Right lobe of liver (tissue), 6 donors: ENCODE measurements around the gene CTAG1A. TPM values are rescaled to one million over a fixed set of nuclear protein-coding genes. Genes with fewer than 3 reads are reported as not detected.
"Not testable (repeated sequence)": the region's sequence is repeated elsewhere in the genome, so short reads cannot be mapped to it uniquely, and the experiment has no call there.

ENCODE experiments used
- ATAC-seq, 4 donors: fragments of 200-7000 bp; cut with Tn5 transposase; one replicate each; pipeline ENCODE4 v1.9.1; 2020; ENCODE audit warnings: mild to moderate bottlenecking in 4 of 4, moderate library complexity in 4 of 4
- DNase-seq, 3 donors: peaks; one replicate each; pipeline ENCODE4 v3.0.0-alpha.2; 2020
- H3K27ac ChIP-seq, 3 donors: fragments of 200-600 bp; one replicate each; pipeline ENCODE4 v1.8.0; 2022
- H3K27me3 ChIP-seq, 2 donors: fragments of 200-600 bp; one replicate each; pipeline ENCODE4 v1.8.0; 2022
- H3K36me3 ChIP-seq, 4 donors: fragments of 200-600 bp; sonication (generic) in 1 of 4; one replicate each; pipeline versions ENCODE4 v1.5.1 to v1.8.0; 2017 to 2022; ENCODE audit warnings: control low read depth in 1 of 4
- H3K4me1 ChIP-seq, 4 donors: fragments of 200-600 bp; sonication (generic) in 1 of 4; one replicate each; pipeline versions ENCODE4 v1.5.1 to v1.8.0; 2017 to 2022; ENCODE audit warnings: control low read depth in 1 of 4
- H3K4me3 ChIP-seq, 3 donors: fragments of 200-600 bp; one replicate each; pipeline ENCODE4 v1.8.0; 2022
- H3K9me3 ChIP-seq, 4 donors: fragments of 200-600 bp; sonication (generic) in 1 of 4; one replicate each; pipeline versions ENCODE4 v1.5.1 to v1.8.0; 2017 to 2022; ENCODE audit warnings: control low read depth in 1 of 4
- WGBS: methylation state at CpG from one replicate; pipeline ENCODE4 v1.1.6; 2018; ENCODE audit warnings: low coverage, low lambda C conversion rate; ENCODE audit not compliant: insufficient coverage; ENCODE audit errors: missing lambda C conversion rate; 5-methylcytosine and 5-hydroxymethylcytosine counted together
- intact Hi-C, 2 donors: fragments of 100-400 bp; cut with DNase I; formaldehyde crosslinking; loops; one replicate each; pipeline versions ENCODE4 v1.11.2 to v1.14.1; 2022
- small RNA-seq, 2 experiments: library from RNA; depleted of rRNA; stranded (forward); fragments of <200 nt; gene quantifications; one replicate each; pipeline ENCODE3, GENCODE V24; 2016
- total RNA-seq, 6 experiments: library from RNA; depleted of rRNA in 2 of 6; stranded (reverse); fragments of >200 nt in 2 of 6; fragmentation: NEBNext Ultra II Directional in 3 of 6; extraction: Animal tissue kit (Norgen Biotek cat#: 25700) in 3 of 6; gene quantifications; one replicate each; pipeline versions ENCODE4 v1.1.0 to v1.2.4, GENCODE V29; 2016 to 2023
- donor health status: DM: no; HTN: yes; CAD: no.
- donor health status: DM: no; HTN: no; CAD: no.
- donor health status: DM: no; HTN: no; CAD: no.
- donor health status: DM: no; HTN: yes; CAD: no.
- donor health status: DM: no; HTN: yes; CAD: no.

The CTAG1A gene
- total RNA-seq, 6 experiments from 2014 or later = not detected

- peak in 3 of 4 donors; percentile 33 to 57 (median 37) for ATAC-seq
Observed at GRCh38 chrX:154613586-154613985, 28.7 kb downstream of the CTAG1A start.

DNA sequence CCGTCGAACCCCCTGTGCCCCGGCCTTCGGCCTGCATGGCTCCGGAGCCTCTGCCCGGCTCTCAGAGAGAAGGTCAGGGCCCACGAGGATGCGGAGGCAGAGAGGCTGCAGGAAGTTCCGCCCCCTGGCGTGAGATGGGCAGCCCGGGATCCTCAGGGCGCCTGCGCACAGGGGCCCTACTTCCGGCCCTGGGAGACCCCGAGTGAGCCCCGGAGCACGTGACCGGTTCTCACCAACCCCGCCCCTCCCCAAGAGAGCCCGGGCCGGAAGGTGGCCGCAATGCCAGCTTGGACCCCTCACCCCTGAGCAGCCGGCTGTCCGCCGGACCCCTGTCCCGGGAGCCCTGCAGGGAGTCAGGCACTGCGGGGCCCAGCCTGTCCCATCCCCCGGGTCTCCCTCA, 34.2 kb downstream of the CTAG1A start, which contains the start of gene CTAG1B:
Gene CTAG1B (minus strand): TSS at position 101 of the 400 bp plus-strand sequence. CDS start 64 bp downstream, at position 37.
- H3K9me3 ChIP-seq, H3K27me3 ChIP-seq, intact Hi-C loops, DNase-seq, H3K4me1 ChIP-seq, H3K27ac ChIP-seq, H3K4me3 ChIP-seq, H3K36me3 ChIP-seq, ATAC-seq: not testable (repeated sequence)
- WGBS = no CpG with 5 or more reads among the region's 28 CpGs

More at GRCh38 chrX:154613586-154613985, 28.7 kb downstream of the CTAG1A start:
- DNase-seq, H3K36me3 ChIP-seq, intact Hi-C loops, H3K9me3 ChIP-seq, H3K4me3 ChIP-seq, H3K27me3 ChIP-seq, H3K4me1 ChIP-seq, H3K27ac ChIP-seq: not testable (repeated sequence)
- 16% methylated on average over 5 of the region's 12 CpGs for WGBS

DNA sequence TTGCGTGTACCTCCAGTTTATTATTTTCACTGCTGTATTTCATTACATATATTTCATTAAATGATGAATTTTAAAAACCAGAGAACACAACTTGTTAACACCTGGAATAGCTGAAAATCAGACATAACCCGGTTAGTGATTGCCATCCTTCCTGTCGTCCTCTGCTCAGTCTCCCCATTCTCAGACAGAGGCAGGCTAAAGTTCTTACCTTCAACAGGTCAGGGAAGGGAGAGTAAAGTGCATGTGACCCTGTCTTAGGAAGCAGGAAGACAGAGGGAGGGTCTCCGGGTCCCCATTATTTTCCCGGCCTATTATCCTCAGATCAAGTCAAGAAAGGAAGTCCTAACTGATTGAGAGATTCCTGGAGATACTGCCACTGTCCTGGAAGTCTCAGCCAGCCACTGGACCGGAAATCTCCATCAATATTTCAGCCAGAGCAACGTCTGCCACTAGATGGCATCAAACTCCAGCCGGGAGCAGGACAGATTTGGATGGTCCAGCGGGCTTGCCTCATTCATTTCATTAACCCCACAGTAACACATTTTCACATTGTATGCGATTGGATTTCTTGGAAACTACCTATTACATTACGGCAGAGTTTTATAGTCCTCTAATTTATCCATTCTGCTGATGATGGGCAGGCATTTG, 36.0 kb downstream of the CTAG1A start:
- H3K27ac ChIP-seq, intact Hi-C loops, DNase-seq, H3K9me3 ChIP-seq, H3K27me3 ChIP-seq, H3K36me3 ChIP-seq, H3K4me1 ChIP-seq, H3K4me3 ChIP-seq: not testable (repeated sequence)
- ATAC-seq = peak; percentile 73 to 89 (median 82)
- 10% methylated on average over 2 of the region's 11 CpGs for WGBS

DNA sequence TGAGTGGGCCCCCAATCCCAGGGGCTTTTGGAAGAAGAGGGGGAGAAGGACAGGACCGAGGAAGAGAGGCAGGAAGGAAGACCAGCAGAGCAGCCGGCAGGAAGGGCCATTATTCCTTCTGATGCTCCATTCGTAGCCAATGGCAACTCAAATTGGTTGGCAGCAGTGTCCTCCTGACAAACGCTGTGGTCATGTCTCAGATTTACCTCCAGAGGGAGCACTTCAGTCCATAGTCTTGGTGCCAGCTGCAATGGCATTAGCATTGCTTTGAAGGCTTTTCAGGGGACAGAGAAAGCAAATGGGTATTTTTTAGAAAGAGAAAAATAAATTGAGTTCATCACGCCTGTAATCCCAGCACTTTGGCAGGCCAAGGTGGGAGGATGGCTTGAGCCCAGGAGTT, 44.0 kb downstream of the CTAG1A start:
- H3K36me3 ChIP-seq, H3K4me3 ChIP-seq, intact Hi-C loops, DNase-seq, H3K27me3 ChIP-seq, H3K27ac ChIP-seq, H3K9me3 ChIP-seq, H3K4me1 ChIP-seq: not testable (repeated sequence)
- no CpG with 5 or more reads among the region's 5 CpGs for WGBS
- ATAC-seq = peak; percentile 79 to 88 (median 82)

DNA sequence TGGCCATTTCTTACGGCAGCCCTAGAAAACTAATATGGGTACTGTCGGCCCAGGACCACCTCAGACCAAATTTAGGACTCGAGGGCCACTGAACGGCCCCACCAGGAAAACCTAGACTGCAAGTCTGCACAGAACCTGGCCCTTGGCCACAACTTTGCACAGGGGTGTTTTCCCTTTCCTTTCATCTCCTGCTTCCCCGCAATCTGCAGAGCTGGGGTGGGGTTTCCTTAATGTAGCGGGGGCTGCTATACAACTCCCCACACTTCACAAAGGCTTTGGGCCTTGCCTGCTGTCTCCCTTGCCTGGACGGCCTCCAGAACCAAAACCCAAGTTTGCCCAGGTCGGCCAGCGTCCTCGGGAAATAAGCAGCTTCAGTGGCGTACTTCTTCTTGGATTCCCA, 46.0 kb downstream of the CTAG1A start:
- no CpG with 5 or more reads among the region's 11 CpGs for WGBS
- ATAC-seq, H3K27ac ChIP-seq, H3K9me3 ChIP-seq, DNase-seq, H3K4me3 ChIP-seq, H3K27me3 ChIP-seq, H3K36me3 ChIP-seq, intact Hi-C loops, H3K4me1 ChIP-seq: not testable (repeated sequence)

DNA sequence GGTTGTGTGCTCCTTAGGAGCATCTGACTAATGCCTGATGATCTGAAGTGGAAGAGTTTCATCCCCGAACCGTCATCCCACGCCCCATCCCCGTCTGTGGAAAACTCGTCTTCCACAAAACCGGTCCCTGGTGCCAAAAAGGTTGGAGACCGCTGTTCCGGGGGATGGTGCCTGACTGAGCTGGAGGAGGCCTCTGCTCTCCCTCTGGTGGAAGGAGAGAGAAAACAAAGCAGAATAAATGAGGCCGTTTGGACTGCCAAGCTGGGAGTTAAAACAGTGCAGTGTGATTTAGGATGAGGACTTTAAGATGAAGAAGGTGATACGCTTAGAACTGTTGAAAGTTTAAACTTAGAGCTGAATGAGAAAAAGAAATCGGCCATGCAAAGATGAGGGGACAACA, 48.7 kb downstream of the CTAG1A start:
- no CpG with 5 or more reads among the region's 11 CpGs for WGBS
- DNase-seq, H3K27ac ChIP-seq, H3K9me3 ChIP-seq, ATAC-seq, H3K27me3 ChIP-seq, H3K36me3 ChIP-seq, H3K4me1 ChIP-seq, intact Hi-C loops, H3K4me3 ChIP-seq: not testable (repeated sequence)

Small RNAs within 50 kb of the gene (small RNA-seq; reads per million reads assigned to genes)
- gene AC244090.1 (0 reads per million in 2 experiments), gene AC244107.2 (0 reads per million in 2 experiments)

Other genes starting within 250 kb of the CTAG1A start
- 100 to 1,000 TPM in 1 of 6 experiments, 10 to 100 TPM in 5; 46.8 to 124 (median 82.6) TPM for gene FLNA, start 210.5 kb upstream of the CTAG1A start, total RNA-seq
- 10 to 100 TPM; 19.8 to 28.8 (median 24.2) TPM for gene EMD, start 205.8 kb upstream of the CTAG1A start, total RNA-seq
- 1,000 to 10,000 TPM in 5 of 6 experiments, 100 to 1,000 TPM in 1; 899 to 1,899 (median 1,157) TPM for gene RPL10, start 186.8 kb upstream of the CTAG1A start, total RNA-seq
- gene DNASE1L1, start 175.9 kb upstream of the CTAG1A start, total RNA-seq = 10 to 100 TPM; 11.7 to 19.5 (median 14.9) TPM
- 10 to 100 TPM; 12.6 to 23.0 (median 17.3) TPM for gene TAFAZZIN, start 173.6 kb upstream of the CTAG1A start, total RNA-seq
- gene ATP6AP1, start 156.5 kb upstream of the CTAG1A start, total RNA-seq = 10 to 100 TPM; 26.5 to 41.4 (median 32.4) TPM
- gene GDI1, start 148.0 kb upstream of the CTAG1A start, total RNA-seq = 10 to 100 TPM; 26.8 to 37.7 (median 30.9) TPM
- 10 to 100 TPM; 19.2 to 36.8 (median 21.9) TPM for gene FAM50A, start 141.0 kb upstream of the CTAG1A start, total RNA-seq
- gene PLXNA3, start 126.9 kb upstream of the CTAG1A start, total RNA-seq = 10 to 100 TPM in 1 of 6 experiments, 1 to 10 TPM in 5; 1.3 to 22.8 (median 2.6) TPM
- gene LAGE3, start 105.9 kb upstream of the CTAG1A start, total RNA-seq = 10 to 100 TPM in 4 of 6 experiments, 1 to 10 TPM in 2; 8.4 to 24.9 (median 10.8) TPM
- 10 to 100 TPM; 12.6 to 34.8 (median 15.5) TPM for gene UBL4A, start 98.5 kb upstream of the CTAG1A start, total RNA-seq
- 10 to 100 TPM in 1 of 6 experiments, 1 to 10 TPM in 5; 3.0 to 15.2 (median 5.1) TPM for gene SLC10A3, start 94.5 kb upstream of the CTAG1A start, total RNA-seq
- gene FAM3A, start 68.9 kb upstream of the CTAG1A start, total RNA-seq = 10 to 100 TPM; 23.5 to 44.2 (median 34.9) TPM
- 10 to 100 TPM in 1 of 6 experiments, 1 to 10 TPM in 5; 3.3 to 10.1 (median 7.5) TPM for gene G6PD, start 38.3 kb upstream of the CTAG1A start, total RNA-seq
- gene IKBKG, start 37.5 kb upstream of the CTAG1A start, total RNA-seq = 10 to 100 TPM; 32.8 to 83.3 (median 46.5) TPM
- not detected for gene CTAG1B, start 34.1 kb downstream of the CTAG1A start, total RNA-seq
- not detected for gene CTAG2, start 68.4 kb downstream of the CTAG1A start, total RNA-seq
- 1 to 10 TPM in 3 of 6 experiments, under 1 TPM in 3; 0.64 to 1.7 (median 1.1) TPM for gene GAB3, start 165.9 kb downstream of the CTAG1A start, total RNA-seq
- 10 to 100 TPM in 5 of 6 experiments, 1 to 10 TPM in 1; 9.7 to 21.2 (median 17.7) TPM for gene DKC1, start 177.7 kb downstream of the CTAG1A start, total RNA-seq
- 10 to 100 TPM; 20.2 to 51.7 (median 32.5) TPM for gene MPP1, start 220.4 kb downstream of the CTAG1A start, total RNA-seq
- not detected for gene SMIM9, start 249.5 kb downstream of the CTAG1A start, total RNA-seq